ENCODE measurements around the gene EXOSC2. TPM values are rescaled to one million over a fixed set of nuclear protein-coding genes. Genes with fewer than 3 reads are reported as not detected.

Gene EXOSC2
- total and polyA plus RNA-seq, 9 donors = 14.7 to 40.1 (median 33.1) TPM

- TF ChIP-seq CTCF (IDR thresholded peaks at IDR 0.05) (no peak), POLR2A (IDR thresholded peaks at IDR 0.05) (no peak), EP300 (IDR thresholded peaks at IDR 0.05) (no peak)
- no peaks in the 10 kb centered on the region for H3K9me3 ChIP-seq
- no peaks in the 10 kb centered on the region for H3K27me3 ChIP-seq
- 86 to 90% (median 88%) methylated on average over 13 of the region's 13 CpGs for WGBS, 3 donors
- H3K4me1 ChIP-seq (ENCODE audit: insufficient read depth) = no peaks in the 10 kb centered on the region
- intact Hi-C loops (cut with DNase I) = loop anchor here in 1 of 4 donors (5.0 kb wide), 1 partner anchor 203 kb away; no protein-coding TSS in a partner anchor
- no peaks in the 10 kb centered on the region for H3K36me3 ChIP-seq
- no peak for DNase-seq
- H3K4me3 ChIP-seq = no peak overlapping the region
- no peak overlapping the region for H3K27ac ChIP-seq
Observed at GRCh38 chr9:130675396-130675795, 18.2 kb upstream of the EXOSC2 start.

- Histone ChIP-seq H3K36me3 (no peaks in the 10 kb centered on the region), H3K27ac (no peak overlapping the region), H3K27me3 (no peaks in the 10 kb centered on the region), H3K4me1 (ENCODE audit: insufficient read depth) (peaks cover 4% of the 10 kb centered on the region), H3K9me3 (no peaks in the 10 kb centered on the region), H3K4me3 (no peak overlapping the region)
- 70 to 84% (median 73%) methylated on average over 7 of the region's 7 CpGs for WGBS, 3 donors
- TF ChIP-seq EP300 (IDR thresholded peaks at IDR 0.05) (no peak), POLR2A (IDR thresholded peaks at IDR 0.05) (no peak), CTCF (IDR thresholded peaks at IDR 0.05) (no peak)
- intact Hi-C loops (cut with DNase I) = loop anchor here in 1 of 4 donors (5.0 kb wide), 1 partner anchor 205 kb away; no protein-coding TSS in a partner anchor
- no peak for DNase-seq
Observed at GRCh38 chr9:130677252-130677651, 16.3 kb upstream of the EXOSC2 start.

DNA sequence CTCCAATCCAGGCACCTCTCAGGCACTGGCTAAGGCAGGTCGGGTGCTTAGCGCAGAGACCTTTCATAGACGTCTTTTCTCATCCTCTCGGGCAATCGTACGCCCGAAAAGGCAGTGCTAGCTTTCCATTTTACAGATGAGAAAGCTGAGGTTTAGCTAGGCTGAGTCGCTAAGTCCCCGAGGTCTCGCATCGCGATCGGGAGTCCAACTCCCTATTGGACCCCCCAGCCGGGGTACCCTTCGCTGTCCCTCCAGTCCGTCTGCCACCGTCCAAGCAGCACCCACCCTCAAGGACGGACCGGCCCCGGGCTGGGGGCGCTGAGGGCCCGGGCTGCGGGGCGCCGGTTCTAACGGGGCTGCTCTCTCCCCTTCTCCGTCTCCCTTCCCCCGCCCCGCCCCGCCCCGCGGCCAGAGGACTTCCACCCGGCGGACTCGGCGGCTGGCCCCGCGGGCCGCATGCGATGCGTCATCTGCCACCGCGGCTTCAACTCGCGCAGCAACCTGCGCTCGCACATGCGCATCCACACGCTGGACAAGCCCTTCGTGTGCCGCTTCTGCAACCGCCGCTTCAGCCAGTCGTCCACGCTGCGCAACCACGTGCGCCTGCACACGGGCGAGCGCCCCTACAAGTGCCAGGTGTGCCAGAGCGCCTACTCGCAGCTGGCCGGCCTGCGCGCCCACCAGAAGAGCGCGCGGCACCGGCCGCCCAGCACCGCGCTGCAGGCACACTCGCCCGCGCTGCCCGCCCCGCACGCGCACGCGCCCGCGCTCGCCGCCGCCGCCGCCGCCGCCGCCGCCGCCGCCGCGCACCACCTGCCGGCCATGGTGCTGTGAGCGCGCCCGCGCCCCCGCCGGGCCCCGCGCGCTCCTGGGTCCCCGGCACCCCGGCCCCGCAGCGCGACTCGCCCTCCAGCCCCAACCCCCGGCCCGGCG is 12.5 kb upstream of the EXOSC2 start:
- intact Hi-C loops (cut with DNase I) = loop anchor here in 3 of 4 donors (5.0 to 10.0 kb wide), 3 partner anchors 219 to 576 kb away; no protein-coding TSS in a partner anchor
- H3K27ac ChIP-seq = no peak overlapping the region
- DNase-seq = peak; percentile 65 to 81 (median 75)

More for the DNA sequence above, 12.5 kb upstream of the EXOSC2 start:
- Histone ChIP-seq H3K4me1 (ENCODE audit: insufficient read depth) (peaks cover 4% of the 10 kb centered on the region), H3K27me3 (no peaks in the 10 kb centered on the region), H3K36me3 (no peaks in the 10 kb centered on the region), H3K9me3 (no peaks in the 10 kb centered on the region), H3K4me3 (peak overlapping the region; percentile 49)
- whole genome bisulfite sequencing, 3 donors = 1 to 7% (median 3%) methylated on average over 26 to 114 of the region's 116 CpGs
- TF ChIP-seq CTCF (IDR thresholded peaks at IDR 0.05) (no peak), POLR2A (IDR thresholded peaks at IDR 0.05) (no peak), EP300 (IDR thresholded peaks at IDR 0.05) (no peak)
